HG03097 (cell line): ENCODE data around the gene INO80.

Source experiments
- ATAC-seq: cut with Tn5 transposase; IDR thresholded peaks from one replicate; pipeline ENCODE4 v1.9.1; 2021; ENCODE audit not compliant: unreplicated experiment, low FRiP score

Gene INO80

DNA sequence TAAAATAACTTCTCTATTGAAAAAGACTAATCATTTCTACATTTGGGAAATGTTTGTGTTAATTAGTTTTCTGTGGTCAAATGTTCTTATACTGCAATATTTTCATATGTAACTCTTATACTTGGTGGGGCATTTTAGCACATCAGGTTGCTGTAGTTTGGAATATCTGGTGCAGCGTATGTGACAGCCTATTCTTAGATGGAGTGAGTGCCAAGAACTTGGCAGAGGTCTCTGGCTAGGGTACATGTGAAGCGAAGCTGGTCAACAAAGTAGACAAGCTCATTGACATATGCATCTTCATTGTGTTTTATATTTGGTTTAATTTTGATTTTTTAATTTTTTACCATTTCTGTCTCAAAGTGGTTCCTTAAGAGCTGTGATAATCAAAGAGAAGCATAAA lies 109.6 kb downstream of the INO80 start:
- ATAC-seq, result no peak

DNA sequence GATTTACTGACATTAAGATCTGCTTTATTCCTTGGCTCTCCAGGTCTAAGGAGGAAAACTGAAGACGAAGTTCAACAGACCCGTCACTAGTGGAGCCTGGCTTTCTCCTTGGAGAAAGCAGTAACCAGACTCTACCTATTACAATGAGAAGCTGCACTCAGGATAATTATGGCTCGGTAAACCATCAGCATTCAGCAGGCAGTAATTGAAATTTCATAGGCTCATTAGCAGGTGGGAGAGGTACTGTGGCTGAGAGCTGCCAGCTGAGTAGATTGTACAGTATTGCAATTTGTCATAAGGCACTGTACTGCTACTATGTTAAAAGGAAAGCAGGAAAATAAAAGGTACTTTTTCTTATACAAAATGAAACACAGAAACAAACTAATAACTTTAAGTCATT lies 111.6 kb downstream of the INO80 start:
- no peak for ATAC-seq

- ATAC-seq, result no peak
Observed at GRCh38 chr15:41001524-41002214, 114.4 kb downstream of the INO80 start.

DNA sequence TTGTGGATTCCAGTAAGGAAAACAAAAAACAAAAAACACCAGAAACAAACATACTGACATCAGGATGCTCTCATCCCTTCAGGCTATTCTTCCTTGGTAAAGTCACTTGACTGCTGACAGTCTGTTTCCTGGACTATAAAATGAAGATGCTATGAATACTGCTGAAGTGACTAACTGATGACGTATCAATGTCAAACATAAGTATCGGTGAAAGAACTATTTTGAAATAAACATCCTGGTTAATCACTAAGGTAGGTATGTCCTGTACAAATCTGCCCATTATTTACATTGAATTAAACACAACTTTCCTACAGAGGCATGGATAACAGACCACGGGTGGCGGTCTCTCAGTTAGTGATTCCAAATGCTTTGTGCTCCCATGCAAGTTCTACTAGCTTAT lies 116.9 kb downstream of the INO80 start:
- ATAC-seq, result no peak

- ATAC-seq, result no peak
Observed at GRCh38 chr15:40995656-40996055, 120.4 kb downstream of the INO80 start.

GRCh38 chr15:40992825-40993224 lies 123.3 kb downstream of the INO80 start:
- ATAC-seq, result no peak

DNA sequence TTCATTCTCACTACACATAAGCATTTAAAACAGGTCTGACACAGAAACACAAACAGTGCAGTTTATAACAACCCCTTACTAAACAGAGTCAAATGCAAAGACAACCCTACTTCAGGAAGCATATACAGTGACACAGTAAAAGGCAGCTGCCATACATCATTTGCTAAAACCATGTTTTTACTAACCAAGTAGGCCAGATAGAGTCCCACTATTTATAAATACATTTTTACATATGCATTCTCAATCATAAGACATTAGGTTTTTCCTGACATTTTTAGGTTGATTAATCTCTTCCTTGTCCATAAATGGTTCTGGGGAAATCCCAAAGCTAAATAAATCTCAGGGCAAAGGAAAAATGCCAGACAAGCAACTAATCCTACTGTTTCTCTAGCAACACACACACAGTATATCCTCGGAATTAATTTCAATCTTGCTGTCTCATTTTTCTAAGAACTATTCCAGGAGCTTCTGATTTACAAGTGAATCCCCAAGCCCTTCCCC lies 123.8 kb downstream of the INO80 start:
- ATAC-seq, result no peak

GRCh38 chr15:40991355-40991754 lies 124.7 kb downstream of the INO80 start:
- no peak for ATAC-seq

GRCh38 chr15:40990789-40991188 lies 125.3 kb downstream of the INO80 start:
- ATAC-seq, result no peak

- ATAC-seq, result no peak
Observed at GRCh38 chr15:40990080-40990479, 126.0 kb downstream of the INO80 start.

- ATAC-seq, result no peak
Observed at GRCh38 chr15:40988156-40988555, 127.9 kb downstream of the INO80 start.

GRCh38 chr15:40986820-40987219 lies 129.3 kb downstream of the INO80 start:
- ATAC-seq, result no peak

GRCh38 chr15:40985541-40986330 lies 130.3 kb downstream of the INO80 start:
- no peak for ATAC-seq

- ATAC-seq, result no peak
Observed at GRCh38 chr15:40984964-40985363, 131.1 kb downstream of the INO80 start.

GRCh38 chr15:40984406-40984805 lies 131.7 kb downstream of the INO80 start:
- no peak for ATAC-seq

DNA sequence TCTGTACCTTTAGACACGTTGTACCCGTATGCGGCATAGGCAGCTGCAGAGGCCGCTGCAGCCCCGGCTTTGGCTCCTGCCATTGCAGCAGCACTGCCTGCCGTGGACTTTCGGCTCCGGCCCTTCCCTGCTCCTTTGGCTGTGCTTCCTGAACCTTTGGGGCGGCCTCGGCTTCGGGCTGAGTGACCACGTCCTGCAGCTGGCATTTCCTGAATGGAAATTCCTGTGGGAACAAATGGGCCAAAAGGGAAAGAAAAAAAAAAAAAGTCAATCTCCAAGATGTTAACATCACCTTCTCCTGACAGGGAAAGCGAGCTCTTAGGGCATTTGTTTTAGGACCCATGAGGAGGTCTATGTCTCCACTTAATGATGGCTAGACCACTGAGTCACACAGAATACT lies 133.2 kb downstream of the INO80 start:
- no peak for ATAC-seq

DNA sequence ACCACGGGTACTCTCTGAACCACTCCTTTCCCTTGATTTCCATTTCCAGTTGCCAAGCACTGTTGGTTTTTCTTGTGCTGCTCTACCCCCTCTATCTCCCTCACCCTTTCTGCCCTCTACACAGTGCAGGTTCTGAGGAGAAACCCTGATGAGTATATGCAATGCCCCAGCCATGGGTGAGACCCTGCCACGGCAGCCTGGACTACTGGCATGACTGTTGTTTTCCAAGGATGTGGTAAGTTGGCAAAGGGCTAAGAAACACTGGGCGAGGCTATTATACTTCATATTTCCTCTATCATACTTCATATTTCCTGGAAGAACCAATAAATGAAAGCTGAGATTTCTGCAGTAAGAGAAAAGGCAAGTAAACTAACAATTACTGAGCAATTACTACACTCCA lies 134.9 kb downstream of the INO80 start:
- no peak for ATAC-seq

GRCh38 chr15:40978562-40978961 lies 137.5 kb downstream of the INO80 start:
- ATAC-seq, result no peak

DNA sequence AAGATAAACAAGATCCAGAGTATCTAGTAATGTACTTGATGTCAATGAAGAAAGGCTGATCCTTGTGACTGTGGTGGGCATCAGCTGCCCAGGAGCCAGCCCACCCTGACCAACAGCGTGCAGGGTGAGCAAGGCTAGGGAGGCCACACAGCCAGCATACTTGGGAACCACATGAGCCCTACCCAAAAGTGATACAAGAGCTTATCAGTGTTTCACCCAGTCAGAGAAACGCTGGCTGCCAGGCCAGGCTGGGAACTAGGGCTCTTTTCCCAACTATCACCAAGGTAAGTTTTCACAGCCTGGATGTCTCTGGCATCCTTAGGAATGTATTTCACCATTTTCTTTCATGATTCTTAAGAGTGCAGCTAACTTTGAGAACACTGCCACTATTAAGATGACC lies 137.9 kb downstream of the INO80 start:
- ATAC-seq, result no peak

- no peak for ATAC-seq
Observed at GRCh38 chr15:40976819-40977218, 139.3 kb downstream of the INO80 start.

- no peak for ATAC-seq
Observed at GRCh38 chr15:40974879-40975278, 141.2 kb downstream of the INO80 start.

GRCh38 chr15:40969363-40969762 lies 146.7 kb downstream of the INO80 start:
- no peak for ATAC-seq
